Dedifferentiated amniotic fluid mesenchymal stem cell (primary cell): ENCODE data around the gene R3HDM4.
"Not testable (repeated sequence)": the region's sequence is repeated elsewhere in the genome, so short reads cannot be mapped to it uniquely, and the experiment has no call there.

Experiments
- DNase-seq: peaks from one replicate; pipeline ENCODE4 v3.0.0-alpha.2; 2016; ENCODE audit errors: extremely low spot score

The R3HDM4 gene

GRCh38 chr19:913080-913748 lies at the start of gene R3HDM4:
Gene R3HDM4 (minus strand): TSS chr19:913219. CDS start chr19:913157, 62 bp downstream.
- DNase-seq: peak; percentile 20

- peak; percentile 22 for DNase-seq
Measured at GRCh38 chr19:961866-962620, 49.0 kb upstream of the R3HDM4 start.

GRCh38 chr19:960601-960938 lies 47.6 kb upstream of the R3HDM4 start:
- no peak for DNase-seq

DNA sequence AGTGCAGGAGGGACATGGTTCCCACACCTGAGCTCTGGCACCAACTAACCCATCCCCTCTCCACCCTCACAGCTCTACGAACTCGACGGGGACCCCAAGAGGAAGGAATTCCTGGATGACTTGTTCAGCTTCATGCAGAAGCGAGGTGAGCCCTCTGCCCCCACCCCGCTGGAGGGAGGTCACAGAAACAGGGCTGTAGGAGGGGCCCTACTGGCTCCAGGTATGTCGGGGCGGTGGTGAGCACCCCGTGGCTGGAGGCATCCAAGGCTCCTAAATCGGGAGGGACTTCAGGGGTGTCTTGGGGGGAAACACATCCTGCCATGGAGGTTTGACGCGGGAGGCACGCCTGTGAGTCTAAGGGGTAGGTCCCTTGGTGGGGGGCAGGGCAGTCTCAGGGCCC lies 47.0 kb upstream of the R3HDM4 start:
- DNase-seq: no peak

DNA sequence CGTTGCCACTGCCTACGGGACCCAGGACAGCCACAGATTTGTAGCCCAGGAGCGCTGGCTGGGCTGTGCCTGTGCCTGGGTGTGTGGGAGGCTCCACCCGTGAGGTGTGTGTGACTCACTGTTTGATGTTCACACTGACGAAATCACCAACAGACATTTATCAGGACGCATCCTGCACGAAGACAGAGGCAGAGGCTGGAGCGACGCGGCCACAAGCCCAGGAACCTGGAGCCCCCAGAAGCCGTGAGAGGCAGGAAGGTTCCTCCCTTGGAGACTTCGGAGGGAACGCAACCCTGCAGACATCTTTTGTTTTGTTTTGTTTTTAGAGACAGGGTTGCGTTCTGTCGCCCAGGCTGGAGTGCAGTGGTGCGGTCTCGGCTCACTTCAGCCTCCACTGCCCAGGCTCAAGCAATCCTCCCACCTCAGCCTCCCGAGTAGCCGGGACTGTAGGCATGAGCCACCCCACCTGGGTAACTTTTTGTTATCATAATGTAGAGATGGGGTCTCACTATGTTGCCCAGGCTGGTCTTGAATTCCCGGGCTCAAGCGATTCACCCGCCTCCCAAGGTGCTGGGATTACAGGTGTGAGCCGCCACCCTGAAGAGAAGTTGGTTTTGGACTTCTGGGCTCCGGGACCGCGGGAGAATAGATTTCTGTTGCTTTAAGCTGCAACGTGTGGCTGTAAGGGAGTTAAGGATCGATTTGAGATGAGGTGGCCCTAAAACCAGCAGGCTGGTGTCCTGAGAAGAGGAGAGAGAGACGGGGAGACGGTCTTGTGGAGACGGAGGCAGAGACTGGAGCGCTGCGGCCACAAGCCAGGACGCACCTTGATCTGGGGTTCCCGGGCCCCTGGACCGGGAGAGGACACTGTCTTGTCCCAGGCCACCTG lies 46.2 kb upstream of the R3HDM4 start:
- no peak for DNase-seq

- not testable (repeated sequence) for DNase-seq
Measured at GRCh38 chr19:957578-957977, 44.6 kb upstream of the R3HDM4 start.

DNA sequence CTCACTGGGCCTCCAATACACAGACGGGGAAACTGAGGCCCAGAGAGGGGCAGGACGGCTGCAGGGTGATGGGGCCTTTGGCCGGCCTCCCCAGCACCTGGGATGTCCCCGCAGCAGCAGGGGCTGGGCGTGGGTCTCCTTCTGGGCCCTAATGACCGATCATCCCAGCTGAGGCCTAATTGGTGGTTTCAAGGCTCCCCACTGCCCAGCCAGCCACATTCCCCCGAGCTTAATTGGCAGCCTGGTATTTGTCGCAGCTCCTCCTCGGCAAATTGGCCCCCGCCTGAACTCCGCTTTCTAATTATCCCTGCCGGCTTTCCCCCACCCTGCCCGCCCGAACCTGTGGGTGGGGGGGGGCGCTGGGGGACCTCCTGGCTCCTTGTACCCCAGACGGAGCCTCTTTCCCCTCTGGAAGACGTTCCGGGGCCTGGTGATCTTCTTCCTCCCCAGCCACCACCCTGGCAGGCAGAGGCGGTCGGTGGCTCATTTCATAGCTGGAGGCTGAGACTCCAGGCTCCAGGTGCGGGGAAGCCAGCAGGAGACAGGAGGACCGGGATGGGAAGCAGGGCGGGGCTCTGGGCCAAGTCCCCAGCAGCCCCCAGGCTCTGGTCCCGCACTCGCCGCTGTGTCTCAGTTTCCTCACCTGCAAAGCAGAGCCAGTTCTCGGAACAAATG lies 43.9 kb upstream of the R3HDM4 start:
- DNase-seq: no peak

- no peak for DNase-seq
Measured at GRCh38 chr19:955803-956765, 43.1 kb upstream of the R3HDM4 start.

DNA sequence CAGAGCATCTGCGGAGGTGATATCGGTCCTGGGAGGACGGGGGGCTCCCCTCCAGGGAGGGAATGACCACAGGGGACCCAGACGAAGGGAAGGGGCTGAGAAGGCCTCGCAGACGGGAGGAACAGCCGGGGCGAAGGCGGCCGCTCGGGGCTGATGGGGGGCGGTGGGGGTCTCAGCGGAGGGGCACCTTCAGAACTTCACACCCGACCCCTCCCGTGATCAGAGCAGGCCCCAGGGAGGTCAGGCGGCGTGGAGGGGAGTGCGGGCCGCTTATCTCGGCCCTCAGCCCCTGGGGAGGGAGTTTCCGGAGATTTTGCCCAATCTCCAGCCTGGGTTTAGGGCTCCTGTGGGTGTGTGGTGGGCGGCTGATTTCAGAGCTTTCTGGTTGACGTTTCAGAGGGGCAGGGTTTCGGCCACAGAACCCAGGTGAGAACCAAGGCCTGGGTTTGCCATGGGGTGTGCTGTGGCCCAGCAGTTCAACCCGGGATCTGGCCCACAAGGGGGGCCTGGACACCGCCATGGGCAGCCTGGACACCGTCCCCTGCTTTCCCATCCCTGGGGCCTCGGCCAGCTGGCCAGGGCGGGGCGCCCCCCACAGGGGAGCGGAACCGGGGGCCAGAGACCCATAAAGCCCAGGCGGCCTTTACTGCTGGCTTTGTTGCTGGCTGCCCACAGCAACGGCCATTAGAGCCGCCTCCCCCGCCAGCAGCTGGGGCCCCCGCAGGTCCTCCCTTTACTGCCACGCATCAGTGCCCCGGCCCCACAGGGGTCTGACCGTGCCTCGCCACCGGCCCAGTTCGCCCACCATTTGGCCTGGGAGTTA lies 41.9 kb upstream of the R3HDM4 start:
- no peak for DNase-seq

GRCh38 chr19:954272-954671 lies 41.3 kb upstream of the R3HDM4 start:
- no peak for DNase-seq

DNA sequence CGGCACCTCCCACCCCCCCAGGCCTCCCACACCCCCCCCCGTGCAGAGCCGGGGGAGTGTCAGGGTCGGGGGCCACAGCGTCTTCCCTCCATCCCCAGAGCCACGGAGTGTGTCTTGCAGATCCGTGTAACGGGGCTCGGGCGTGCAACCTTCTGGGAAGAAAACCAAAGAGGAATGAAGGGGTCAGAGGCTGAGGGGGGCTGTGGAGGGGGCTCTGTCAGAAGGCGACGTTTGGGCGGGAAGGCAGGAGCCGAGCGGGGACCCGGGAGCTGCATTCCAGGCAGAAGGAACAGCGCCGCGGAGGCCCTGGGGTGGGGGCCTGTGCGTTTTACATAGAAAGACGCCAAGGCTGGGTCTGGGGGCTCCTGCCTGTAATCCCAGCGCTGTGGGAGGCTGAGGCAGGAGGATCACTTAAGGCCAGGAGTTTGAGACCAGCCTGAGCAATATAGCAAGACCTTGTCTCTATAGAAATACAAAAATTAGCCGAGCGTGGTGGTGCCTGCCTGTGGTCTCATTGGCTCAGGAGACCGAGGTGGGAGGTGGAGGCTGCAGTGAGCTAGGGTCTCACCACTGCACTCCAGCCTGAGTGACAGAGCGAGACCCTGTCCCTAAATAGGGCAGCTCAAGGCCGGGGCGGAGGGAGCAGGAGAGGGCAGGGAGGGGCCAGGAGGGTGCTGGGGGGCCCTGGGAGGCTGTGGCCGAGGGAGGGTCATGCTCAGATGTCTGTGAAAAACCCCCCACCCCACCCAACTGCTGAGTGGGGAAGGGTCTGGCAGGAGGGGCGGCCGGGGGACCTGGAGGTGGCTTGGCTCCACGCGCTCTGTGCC lies 40.6 kb upstream of the R3HDM4 start:
- DNase-seq: no peak

DNA sequence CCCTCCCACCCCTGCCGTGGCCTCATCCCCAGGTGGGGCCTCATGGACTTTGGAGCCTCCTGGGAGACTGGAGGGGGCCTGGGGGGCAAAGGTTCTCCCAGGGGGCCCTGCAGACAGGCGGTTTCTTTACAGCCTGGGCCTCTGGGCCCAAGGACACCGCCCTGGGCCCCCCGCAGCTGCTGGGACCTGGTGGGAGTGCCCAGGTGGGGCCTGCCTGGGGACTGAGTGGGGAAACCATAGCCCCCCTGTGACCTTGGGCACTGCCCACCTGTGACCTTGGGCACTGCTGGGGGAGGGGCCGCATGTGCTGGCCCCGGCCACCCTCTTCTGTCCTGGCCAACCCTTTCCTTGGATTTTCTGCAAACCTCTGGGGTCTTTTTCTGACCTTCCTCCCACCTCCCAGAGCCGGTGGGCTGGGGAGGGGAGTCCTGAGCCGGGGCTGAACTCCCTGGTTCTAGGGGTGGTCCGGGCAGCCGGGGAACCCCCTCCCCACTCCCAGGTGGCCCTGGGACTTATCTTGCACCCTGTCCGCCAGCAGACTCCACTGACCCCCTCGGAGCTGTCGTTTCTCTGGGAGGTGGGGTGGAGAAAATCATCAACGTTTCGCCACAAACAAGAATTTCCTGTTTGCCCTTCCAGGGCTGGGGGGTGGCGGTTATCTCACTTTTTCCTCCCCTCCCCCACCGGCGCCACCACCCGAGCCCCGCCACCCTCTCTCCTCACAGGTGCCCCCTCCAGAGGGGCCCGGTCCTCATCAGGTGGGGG lies 39.8 kb upstream of the R3HDM4 start:
- no peak for DNase-seq

DNA sequence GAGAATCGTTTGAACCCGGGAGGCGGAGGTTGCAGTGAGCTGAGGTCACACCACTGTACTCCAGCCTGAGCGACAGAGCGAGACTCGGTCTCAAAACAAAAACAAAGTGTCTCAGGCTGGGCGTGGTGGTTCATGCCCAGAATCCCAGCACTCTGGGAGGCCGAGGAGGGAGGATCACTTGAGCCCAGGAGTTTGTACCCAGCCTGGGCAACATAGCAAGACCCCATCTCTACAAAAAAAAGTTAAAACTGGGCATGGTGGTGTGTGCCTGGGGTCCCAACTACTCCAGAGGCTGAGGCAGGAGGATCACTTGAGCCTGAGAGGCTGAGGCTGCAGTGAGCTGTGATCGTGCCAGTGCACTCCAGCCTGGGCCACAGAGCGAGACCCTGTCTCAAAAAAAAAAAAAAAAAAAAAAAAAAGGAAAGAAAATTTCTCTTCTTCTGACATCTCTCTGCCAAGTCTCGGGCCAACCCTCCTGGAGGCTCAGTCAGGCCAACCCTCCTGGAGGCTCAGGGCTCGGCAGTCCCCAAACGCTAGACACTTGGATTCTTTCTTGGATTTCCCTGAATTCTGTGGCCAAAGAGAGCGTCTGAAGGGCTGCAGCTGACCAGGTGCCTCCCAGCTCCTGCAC lies 39.1 kb upstream of the R3HDM4 start:
- no peak for DNase-seq

- no peak for DNase-seq
Measured at GRCh38 chr19:950352-951066, 37.5 kb upstream of the R3HDM4 start.

- no peak for DNase-seq
Measured at GRCh38 chr19:948842-949496, 36.0 kb upstream of the R3HDM4 start.

DNA sequence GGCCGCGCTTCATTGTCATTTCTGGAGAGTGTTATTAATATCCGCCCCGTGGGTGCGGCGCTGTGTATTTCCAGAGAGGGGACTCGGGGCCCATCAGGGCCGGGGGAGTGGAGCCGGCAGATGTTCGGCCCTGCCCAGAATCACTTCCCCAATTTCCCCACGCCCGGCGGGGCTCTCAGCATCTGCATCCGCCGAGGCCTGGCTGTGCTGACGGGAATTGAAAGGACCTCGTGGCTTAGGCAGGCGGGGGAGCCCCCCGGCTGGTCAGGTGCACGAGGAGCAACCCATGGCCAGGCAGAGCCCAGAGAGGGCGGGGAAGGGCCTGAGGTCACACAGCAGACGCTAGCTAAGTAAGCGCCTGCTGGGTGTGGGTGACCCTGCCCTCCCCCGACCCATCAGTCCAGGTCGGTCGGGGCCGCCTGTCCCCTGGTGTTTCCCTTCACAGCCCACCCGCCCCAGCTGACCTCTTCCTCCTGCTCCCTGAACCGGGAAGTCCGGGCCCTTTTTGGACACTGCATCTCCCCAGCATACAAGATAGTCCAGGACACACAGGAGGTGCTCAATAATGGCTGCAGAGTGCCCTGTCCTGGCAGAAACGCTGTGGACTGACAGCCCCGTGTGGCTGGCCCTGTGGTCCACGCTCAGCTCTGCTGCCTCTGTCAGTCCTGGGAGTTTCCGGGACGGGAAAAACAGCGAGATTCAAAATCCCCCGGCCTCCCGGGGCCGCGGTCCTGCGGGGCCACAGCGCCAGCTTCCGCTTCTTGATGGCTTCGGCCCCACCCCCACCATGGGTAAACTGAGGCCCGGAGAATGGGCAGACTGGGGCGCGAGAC lies 34.9 kb upstream of the R3HDM4 start:
- DNase-seq: no peak
